ENCODE data around the gene NCAM1. TPM values are rescaled to one million over a fixed set of nuclear protein-coding genes. Genes with fewer than 3 reads are reported as not detected.

NCAM1 gene
- total RNA-seq, 1 donor from 2014 or later: 472 TPM

DNA sequence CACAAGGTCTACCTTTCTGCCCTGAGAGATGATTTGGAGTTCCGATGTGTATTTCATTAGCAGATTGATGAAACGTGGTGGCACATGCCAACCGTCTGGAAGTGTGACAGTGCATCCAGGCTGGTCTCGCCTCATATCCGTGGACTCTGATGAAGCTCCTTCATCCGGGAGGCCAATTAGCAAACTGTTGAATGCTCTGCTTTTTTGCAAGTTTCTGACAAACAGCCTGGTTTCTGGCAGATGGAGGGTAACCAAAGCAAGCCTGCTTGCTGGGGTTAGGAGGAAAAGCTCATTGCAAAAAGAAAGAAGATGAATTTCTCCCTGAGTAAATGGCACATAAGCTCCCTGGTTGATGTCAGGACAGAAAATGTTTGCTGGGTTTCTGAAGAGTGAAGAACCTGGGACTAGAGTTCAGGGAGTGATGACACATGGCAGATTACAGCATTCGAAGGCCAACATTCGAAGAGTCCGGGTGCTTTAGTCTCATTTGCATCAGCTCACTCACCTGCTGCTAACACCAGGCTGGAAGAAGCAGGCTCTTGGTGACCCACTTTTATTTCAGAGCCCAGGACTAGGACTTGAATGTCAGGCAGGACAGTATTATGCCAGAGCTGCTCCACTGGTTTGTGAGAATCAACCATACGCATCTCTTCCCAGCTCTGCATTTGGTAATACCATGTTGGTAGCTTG is 217.3 kb downstream of the NCAM1 start:
- no peak for DNase-seq (ENCODE audit: low spot score)
- intact Hi-C loops (cut with DNase I): no loop called here

- no peak for DNase-seq (ENCODE audit: low spot score)
- intact Hi-C loops (cut with DNase I): no loop called here
Measured at GRCh38 chr11:113179181-113179704, 218.0 kb downstream of the NCAM1 start.

DNA sequence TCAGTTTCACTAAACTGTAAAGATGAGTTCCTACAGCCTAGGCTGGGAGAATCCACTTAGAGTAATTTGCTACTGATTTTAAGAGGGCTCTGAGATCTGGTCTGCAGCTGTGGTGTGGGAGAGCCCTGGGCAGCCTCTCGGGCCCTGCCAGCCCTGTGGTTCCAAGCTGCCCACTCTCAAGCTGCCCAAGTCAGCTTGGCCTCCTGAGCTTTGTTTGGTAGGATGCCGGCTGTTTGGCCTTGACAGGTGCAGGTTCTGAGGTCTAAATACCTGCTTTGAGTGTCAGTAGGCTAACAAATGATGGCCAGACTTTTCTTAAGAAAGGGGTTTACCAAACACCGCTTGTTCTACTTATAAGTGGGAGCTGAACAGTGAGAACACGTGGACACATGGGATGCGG is 219.9 kb downstream of the NCAM1 start:
- no peak for DNase-seq (ENCODE audit: low spot score)
- intact Hi-C loops (cut with DNase I): no loop called here

DNA sequence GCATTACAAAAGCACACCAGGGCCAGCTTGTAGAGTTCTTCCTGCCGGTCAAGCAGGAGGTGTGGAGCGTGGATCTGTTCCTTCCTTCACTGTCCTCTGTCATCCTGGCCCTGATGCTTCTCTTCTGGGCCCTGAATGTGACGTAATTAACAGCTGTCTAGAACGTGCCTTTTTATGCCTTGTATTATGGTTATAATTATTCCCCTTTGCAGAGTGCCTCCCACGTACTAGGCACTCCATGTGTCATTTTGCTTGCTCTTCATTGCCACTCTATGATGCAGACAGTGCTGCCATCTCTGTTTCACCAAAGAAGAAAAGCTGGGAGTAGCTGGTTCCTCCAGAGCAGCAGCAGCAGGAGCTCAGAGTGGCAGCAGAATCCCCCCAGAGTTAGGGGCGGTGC is 221.1 kb downstream of the NCAM1 start:
- DNase-seq (ENCODE audit: low spot score): no peak
- intact Hi-C loops (cut with DNase I): no loop called here

- intact Hi-C loops (cut with DNase I): no loop called here
- no peak for DNase-seq (ENCODE audit: low spot score)
Measured at GRCh38 chr11:113184498-113184897, 223.3 kb downstream of the NCAM1 start.

DNA sequence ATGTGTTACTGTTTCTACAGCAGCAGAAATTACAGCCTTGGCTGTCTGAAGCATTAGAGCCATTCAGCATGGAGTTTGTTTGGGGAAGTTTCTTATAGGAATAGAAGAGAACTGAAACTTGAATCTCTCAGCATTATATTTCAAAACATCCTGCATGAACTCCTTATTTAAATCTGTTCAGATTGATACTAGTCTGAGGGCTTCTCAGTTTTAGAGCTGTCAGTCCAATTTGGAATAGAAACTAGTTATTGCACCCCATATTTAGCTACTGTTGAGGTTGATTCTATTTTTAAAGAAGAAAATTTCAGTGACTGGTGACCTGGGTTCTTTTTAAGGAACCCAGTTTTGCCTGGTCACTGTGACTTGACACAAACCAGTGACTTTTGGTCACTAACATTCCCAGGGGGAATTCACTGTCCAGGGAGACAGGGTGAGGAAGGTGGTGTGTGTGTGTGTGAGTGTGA is 227.2 kb downstream of the NCAM1 start:
- no peak for DNase-seq (ENCODE audit: low spot score)
- intact Hi-C loops (cut with DNase I): no loop called here

GRCh38 chr11:113189909-113190667 is 228.9 kb downstream of the NCAM1 start:
- no peak for DNase-seq (ENCODE audit: low spot score)
- intact Hi-C loops (cut with DNase I): no loop called here

DNA sequence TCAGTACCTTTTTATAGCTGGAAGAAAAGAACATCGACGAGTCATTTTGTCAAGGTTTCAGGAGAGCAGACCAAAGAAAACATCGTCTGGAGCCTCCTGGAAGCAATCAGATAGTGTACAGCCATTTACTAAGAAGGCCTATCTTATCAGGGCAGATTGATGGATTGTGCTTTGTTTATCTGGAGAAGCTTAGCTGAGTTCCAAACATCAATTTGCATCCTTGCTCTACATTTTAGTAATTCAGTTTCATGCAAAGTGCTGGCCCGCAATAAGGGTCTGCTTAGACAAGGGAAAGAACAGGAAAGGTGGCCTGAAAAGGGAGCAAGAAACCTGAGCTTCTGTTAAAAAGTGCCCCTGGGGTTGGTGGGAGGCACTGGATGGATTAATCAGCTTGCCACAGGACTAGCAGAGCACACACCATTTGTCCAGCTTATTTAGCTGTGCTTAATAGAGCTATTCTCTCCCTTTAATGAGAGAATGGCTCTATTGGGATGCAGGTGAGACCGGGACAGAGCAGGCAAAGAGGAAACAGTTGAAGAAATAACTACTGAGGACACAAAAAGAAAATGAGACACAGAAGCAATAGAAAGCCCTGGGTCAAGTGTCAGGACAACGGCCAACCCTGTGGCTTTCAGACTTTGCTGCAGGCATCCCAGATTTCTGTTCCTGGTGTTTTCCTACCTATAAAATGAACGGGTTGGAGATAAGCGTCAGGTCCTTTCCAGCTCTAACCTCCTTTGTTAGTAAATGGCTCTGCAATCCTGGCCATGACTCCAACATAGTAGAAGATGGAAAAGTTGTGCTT is 231.1 kb downstream of the NCAM1 start:
- DNase-seq (ENCODE audit: low spot score): no peak
- intact Hi-C loops (cut with DNase I): no loop called here

DNA sequence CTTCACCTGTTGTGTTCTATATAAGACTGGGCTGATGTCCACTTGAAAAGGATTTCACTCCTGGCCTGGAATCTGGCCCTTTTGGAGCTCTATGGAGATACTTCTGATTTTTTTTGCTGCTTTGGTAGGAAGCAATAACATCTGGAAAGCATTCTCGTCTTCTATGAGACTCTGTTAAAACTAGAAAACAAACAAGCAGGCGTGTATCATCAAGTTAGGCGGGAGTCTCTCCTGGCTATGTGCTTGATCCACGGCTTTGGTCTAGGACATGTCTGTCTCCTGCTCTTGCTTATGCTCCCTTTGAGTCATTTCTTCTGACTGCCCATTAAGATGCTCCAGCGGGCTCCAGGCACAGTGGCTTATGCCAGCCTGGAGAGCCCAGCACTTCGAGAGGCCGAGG is 231.8 kb downstream of the NCAM1 start:
- intact Hi-C loops (cut with DNase I): no loop called here

DNA sequence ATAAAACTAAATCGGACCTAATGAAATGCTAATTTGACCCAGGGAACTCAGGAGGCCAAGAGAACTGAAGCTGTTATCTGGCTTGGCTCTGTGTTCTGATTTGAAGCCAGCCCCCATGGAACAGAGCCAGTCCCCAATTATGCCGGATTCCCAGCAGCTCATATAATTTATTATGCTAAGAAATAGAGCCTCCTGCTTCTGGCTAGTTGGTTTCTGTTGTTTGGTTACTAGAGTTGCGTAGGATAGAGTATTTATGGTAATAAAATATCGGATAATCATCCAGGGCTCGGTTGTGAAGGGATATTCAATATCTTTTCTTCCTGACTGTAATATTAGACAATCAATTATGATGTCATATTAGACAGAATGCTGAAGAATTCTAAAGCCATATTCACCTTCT is 232.7 kb downstream of the NCAM1 start:
- DNase-seq (ENCODE audit: low spot score): no peak
- intact Hi-C loops (cut with DNase I): no loop called here

More for the DNA sequence above, 231.8 kb downstream of the NCAM1 start:
- no peak for DNase-seq (ENCODE audit: low spot score)

DNA sequence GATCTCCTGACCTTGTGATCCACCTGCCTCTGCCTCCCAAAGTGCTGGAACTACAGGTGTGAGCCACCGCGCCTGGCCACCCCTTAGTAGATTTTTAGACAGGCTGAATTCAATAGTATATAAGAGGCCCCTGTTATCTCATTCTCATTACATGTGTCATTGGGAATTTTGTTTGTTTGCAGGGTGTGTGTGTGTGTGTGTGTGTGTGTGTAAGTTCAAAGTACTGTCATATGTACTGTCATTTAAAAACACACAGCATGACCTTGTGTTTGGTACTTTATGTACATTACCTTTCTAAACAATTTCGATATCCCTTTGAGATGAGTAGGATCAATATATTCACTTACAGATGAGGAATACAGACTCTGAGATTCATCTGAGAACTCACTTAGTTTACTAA is 234.5 kb downstream of the NCAM1 start:
- intact Hi-C loops (cut with DNase I): no loop called here
- no peak for DNase-seq (ENCODE audit: low spot score)

GRCh38 chr11:113197446-113197845 is 236.2 kb downstream of the NCAM1 start:
- intact Hi-C loops (cut with DNase I): no loop called here
- DNase-seq (ENCODE audit: low spot score): no peak

GRCh38 chr11:113198972-113199661 is 237.9 kb downstream of the NCAM1 start:
- no peak for DNase-seq (ENCODE audit: low spot score)

GRCh38 chr11:113199866-113200265 is 238.6 kb downstream of the NCAM1 start:
- intact Hi-C loops (cut with DNase I): no loop called here
- no peak for DNase-seq (ENCODE audit: low spot score)

More at GRCh38 chr11:113198972-113199661, 237.9 kb downstream of the NCAM1 start:
- intact Hi-C loops (cut with DNase I): no loop called here

DNA sequence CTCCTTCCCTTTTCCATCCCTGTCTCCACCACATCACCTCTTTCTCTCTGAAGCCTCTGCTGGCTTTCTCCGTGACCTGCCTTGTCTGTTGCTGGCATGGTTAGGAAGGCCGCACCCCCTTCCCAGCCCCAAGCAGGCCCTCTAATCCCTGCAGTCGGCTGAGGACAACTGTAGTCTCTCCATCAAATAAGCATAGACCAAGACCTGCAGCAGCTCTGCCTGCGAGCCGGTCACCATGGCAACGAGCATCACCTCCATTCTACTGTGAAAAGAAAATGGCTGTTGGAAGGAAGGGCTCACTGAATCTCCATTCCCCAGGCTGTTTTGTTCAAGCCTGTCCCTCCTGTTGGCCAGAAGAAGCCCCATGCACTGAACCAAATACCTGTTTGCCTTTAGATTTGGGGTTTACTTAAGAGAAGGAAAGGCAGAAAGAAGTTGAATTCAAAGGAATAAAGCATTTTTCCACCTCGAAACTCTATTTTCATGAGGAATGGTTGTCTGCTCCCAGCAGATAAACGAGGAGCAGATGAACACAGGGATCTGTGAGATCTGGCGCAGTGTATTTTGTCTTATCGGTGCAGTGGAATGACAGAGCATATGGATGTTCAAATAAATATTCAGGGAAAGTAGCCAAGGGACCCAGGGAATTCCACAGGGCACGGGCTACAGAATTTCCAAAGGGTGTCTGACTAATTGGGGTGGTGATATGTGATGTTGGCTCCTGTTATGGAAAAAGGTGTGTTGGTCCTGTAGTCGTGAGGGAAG is 240.0 kb downstream of the NCAM1 start:
- intact Hi-C loops (cut with DNase I): no loop called here
- no peak for DNase-seq (ENCODE audit: low spot score)

- intact Hi-C loops (cut with DNase I): no loop called here
- no peak for DNase-seq (ENCODE audit: low spot score)
Measured at GRCh38 chr11:113202431-113202830, 241.2 kb downstream of the NCAM1 start.

DNA sequence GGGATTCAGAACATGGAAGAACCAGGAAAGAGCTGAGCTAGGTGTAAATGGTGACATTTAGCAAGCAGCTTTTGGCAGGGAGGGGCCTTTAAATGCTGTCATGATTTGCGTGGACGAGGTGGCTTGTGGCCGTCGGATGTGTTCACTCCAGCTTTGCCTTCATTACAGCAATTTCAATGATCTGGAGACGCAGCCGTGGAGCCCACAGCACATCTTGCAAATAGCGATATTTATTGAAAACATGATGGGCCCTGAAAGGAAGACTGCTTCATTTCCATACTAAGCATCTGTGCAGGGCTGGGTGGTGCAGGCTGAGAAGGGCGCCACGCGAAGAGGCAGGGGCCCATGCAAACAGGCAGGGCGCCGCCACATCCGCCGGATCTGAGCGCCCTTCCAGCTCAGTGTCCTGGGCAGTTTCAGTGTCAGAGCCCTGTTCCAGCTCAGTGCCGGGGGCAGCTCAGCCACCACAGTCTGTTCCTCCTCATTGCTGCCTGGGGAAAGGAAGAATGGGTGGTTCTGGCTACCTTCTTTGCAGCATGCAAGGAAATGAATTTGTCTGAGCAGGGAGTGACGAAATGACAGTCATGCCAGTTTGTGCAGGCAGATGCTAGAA is 242.0 kb downstream of the NCAM1 start:
- intact Hi-C loops (cut with DNase I): no loop called here
- DNase-seq (ENCODE audit: low spot score): no peak

- no peak for DNase-seq (ENCODE audit: low spot score)
- intact Hi-C loops (cut with DNase I): no loop called here
Measured at GRCh38 chr11:113204280-113204679, 243.1 kb downstream of the NCAM1 start.
